Naive B cell (primary cell): ENCODE results near the gene PAK1. TPM values are rescaled to one million over a fixed set of nuclear protein-coding genes. Genes with fewer than 3 reads are reported as not detected.
A peak's percentile ranks its signal among the peaks of the same experiment; 100 is the strongest.

ENCODE experiments used
- ATAC-seq, 2 donors: fragments of 150-1000 bp; cut with Tn5 transposase; 2 replicates each; pipeline ENCODE4 v1.10.0; 2021; ENCODE audit warnings: low read depth in 2 of 2, mild to moderate bottlenecking in 2 of 2, moderate library complexity in 2 of 2
- DNase-seq: peaks from one replicate; pipeline ENCODE4 v3.0.0; 2022
- H3K27ac Mint-ChIP-seq, 6 donors: one replicate each; pipeline ENCODE4 v1.8.0; 2020 to 2022; ENCODE audit warnings: mild to moderate bottlenecking in 6 of 6, mixed read lengths in 6 of 6, moderate library complexity in 5 of 6, inconsistent platforms in 2 of 6
- H3K27me3 Mint-ChIP-seq, 3 donors: one replicate each; pipeline ENCODE4 v1.8.0; 2021 to 2022; ENCODE audit warnings: mixed read lengths in 3 of 3, mild to moderate bottlenecking in 1 of 3
- H3K36me3 Mint-ChIP-seq, 2 donors: one replicate each; pipeline ENCODE4 v1.8.0; 2020 to 2022; ENCODE audit warnings: mixed read lengths in 2 of 2, inconsistent platforms in 1 of 2, mild to moderate bottlenecking in 1 of 2
- H3K4me1 Mint-ChIP-seq, 3 donors: one replicate each; pipeline ENCODE4 v1.8.0; 2020 to 2022; ENCODE audit warnings: mixed read lengths in 3 of 3, inconsistent platforms in 1 of 3, mild to moderate bottlenecking in 1 of 3, moderate library complexity in 1 of 3
- H3K4me3 Mint-ChIP-seq, 8 donors: one replicate each; pipeline ENCODE4 v1.8.0; 2020 to 2022; ENCODE audit warnings: mild to moderate bottlenecking in 8 of 8, mixed read lengths in 8 of 8, moderate library complexity in 8 of 8, inconsistent platforms in 2 of 8
- H3K9me3 Mint-ChIP-seq, 7 donors: one replicate each; pipeline ENCODE4 v1.8.0; 2020 to 2022; ENCODE audit warnings: mixed read lengths in 7 of 7, mild to moderate bottlenecking in 5 of 7, inconsistent platforms in 2 of 7, moderate library complexity in 1 of 7
- polyA plus RNA-seq, 6 donors: library from polyadenylated mRNA; unstranded; fragments of 300-500 nt; fragmentation: Illumina TruSeq; gene quantifications; one replicate each; pipeline ENCODE4 v1.2.3, GENCODE V29; 2021; ENCODE audit warnings: low read depth in 6 of 6

PAK1 gene
- polyA plus RNA-seq, 6 donors from 2014 or later: 7.4 to 11.9 (median 10.7) TPM

- H3K4me3 Mint-ChIP-seq: no peak overlapping the region
- no peak for ATAC-seq
These were observed 31.4 kb downstream of the PAK1 start for GRCh38 chr11:77442394-77443053.

GRCh38 chr11:77441426-77441825 lies 32.5 kb downstream of the PAK1 start:
- Mint-ChIP-seq H3K36me3 (no peaks in the 10 kb centered on the region), H3K9me3 (no peaks in the 10 kb centered on the region), H3K4me1 (peaks cover 10 to 19% (median 11%) of the 10 kb centered on the region in 3 donors), H3K27me3 (no peaks in the 10 kb centered on the region), H3K4me3 (no peak overlapping the region), H3K27ac (no peak overlapping the region)
- DNase-seq (no peak), ATAC-seq (no peak)

More at GRCh38 chr11:77442394-77443053, 31.4 kb downstream of the PAK1 start:
- no peak for DNase-seq
- Mint-ChIP-seq H3K27ac (no peak overlapping the region), H3K4me1 (peaks cover 10 to 14% (median 11%) of the 10 kb centered on the region in 3 donors), H3K27me3 (no peaks in the 10 kb centered on the region), H3K9me3 (no peaks in the 10 kb centered on the region), H3K36me3 (no peaks in the 10 kb centered on the region)

- Mint-ChIP-seq H3K4me1 (peaks cover 8 to 22% (median 13%) of the 10 kb centered on the region in 3 donors), H3K9me3 (no peaks in the 10 kb centered on the region), H3K27me3 (no peaks in the 10 kb centered on the region), H3K4me3 (no peak overlapping the region), H3K27ac (no peak overlapping the region), H3K36me3 (no peaks in the 10 kb centered on the region)
- ATAC-seq (no peak), DNase-seq (no peak)
These were observed 33.2 kb downstream of the PAK1 start for GRCh38 chr11:77440678-77441077.

GRCh38 chr11:77438487-77438886 lies 35.4 kb downstream of the PAK1 start:
- H3K9me3 Mint-ChIP-seq: no peaks in the 10 kb centered on the region
- H3K4me3 Mint-ChIP-seq: no peak overlapping the region
- no peak for ATAC-seq
- peaks cover 0 to 11% (median 6%) of the 10 kb centered on the region in 3 donors for H3K4me1 Mint-ChIP-seq
- DNase-seq: no peak
- no peaks in the 10 kb centered on the region for H3K27me3 Mint-ChIP-seq
- no peak overlapping the region for H3K27ac Mint-ChIP-seq
- H3K36me3 Mint-ChIP-seq: no peaks in the 10 kb centered on the region

- Mint-ChIP-seq H3K9me3 (no peaks in the 10 kb centered on the region), H3K4me3 (no peak overlapping the region), H3K4me1 (peaks cover 0 to 14% (median 7%) of the 10 kb centered on the region in 3 donors), H3K27me3 (no peaks in the 10 kb centered on the region), H3K36me3 (no peaks in the 10 kb centered on the region), H3K27ac (no peak overlapping the region)
- ATAC-seq (no peak), DNase-seq (no peak)
These were observed 36.9 kb downstream of the PAK1 start for GRCh38 chr11:77436969-77437368.

- peaks cover 0 to 17% (median 7%) of the 10 kb centered on the region in 3 donors for H3K4me1 Mint-ChIP-seq
- no peak for DNase-seq
- H3K36me3 Mint-ChIP-seq: no peaks in the 10 kb centered on the region
- H3K27ac Mint-ChIP-seq: peak overlapping the region in 1 of 6 donors; percentile 23
- no peak overlapping the region for H3K4me3 Mint-ChIP-seq
- no peak for ATAC-seq
- H3K9me3 Mint-ChIP-seq: no peaks in the 10 kb centered on the region
- H3K27me3 Mint-ChIP-seq: no peaks in the 10 kb centered on the region
These were observed 37.4 kb downstream of the PAK1 start for GRCh38 chr11:77436506-77436905.

- DNase-seq: no peak
- H3K27me3 Mint-ChIP-seq: no peaks in the 10 kb centered on the region
- H3K9me3 Mint-ChIP-seq: no peaks in the 10 kb centered on the region
- peaks cover 0 to 17% (median 7%) of the 10 kb centered on the region in 3 donors for H3K4me1 Mint-ChIP-seq
- no peaks in the 10 kb centered on the region for H3K36me3 Mint-ChIP-seq
- H3K27ac Mint-ChIP-seq: peak overlapping the region in 2 of 6 donors; percentile 8 to 66
- no peak for ATAC-seq
- no peak overlapping the region for H3K4me3 Mint-ChIP-seq
These were observed 37.9 kb downstream of the PAK1 start for GRCh38 chr11:77435972-77436371.

GRCh38 chr11:77431813-77432212 lies 42.1 kb downstream of the PAK1 start:
- ATAC-seq: no peak
- H3K9me3 Mint-ChIP-seq: no peaks in the 10 kb centered on the region
- H3K27me3 Mint-ChIP-seq: peaks cover 0 to 10% (median 0%) of the 10 kb centered on the region in 3 donors

GRCh38 chr11:77428598-77428997 lies 45.3 kb downstream of the PAK1 start:
- peaks cover 0 to 10% (median 0%) of the 10 kb centered on the region in 3 donors for H3K27me3 Mint-ChIP-seq
- peaks cover 0 to 5% (median 2%) of the 10 kb centered on the region in 3 donors for H3K4me1 Mint-ChIP-seq
- ATAC-seq: no peak
- H3K36me3 Mint-ChIP-seq: no peaks in the 10 kb centered on the region
- no peak overlapping the region for H3K4me3 Mint-ChIP-seq
- no peaks in the 10 kb centered on the region for H3K9me3 Mint-ChIP-seq
- no peak for DNase-seq
- H3K27ac Mint-ChIP-seq: peak overlapping the region in 2 of 6 donors; percentile 83 to 86

More at GRCh38 chr11:77431813-77432212, 42.1 kb downstream of the PAK1 start:
- H3K4me1 Mint-ChIP-seq: peaks cover 0 to 15% (median 7%) of the 10 kb centered on the region in 3 donors
- no peak overlapping the region for H3K4me3 Mint-ChIP-seq
- no peak for DNase-seq
- no peaks in the 10 kb centered on the region for H3K36me3 Mint-ChIP-seq
- H3K27ac Mint-ChIP-seq: peak overlapping the region in 1 of 6 donors; percentile 24

GRCh38 chr11:77425346-77425745 lies 48.5 kb downstream of the PAK1 start:
- Mint-ChIP-seq H3K4me1 (no peaks in the 10 kb centered on the region), H3K36me3 (no peaks in the 10 kb centered on the region), H3K27ac (no peak overlapping the region), H3K4me3 (no peak overlapping the region), H3K9me3 (no peaks in the 10 kb centered on the region), H3K27me3 (peaks cover 0 to 10% (median 0%) of the 10 kb centered on the region in 3 donors)
- DNase-seq (no peak), ATAC-seq (no peak)

- H3K27ac Mint-ChIP-seq: no peak overlapping the region
- ATAC-seq: no peak
- peaks cover 0 to 10% (median 0%) of the 10 kb centered on the region in 3 donors for H3K27me3 Mint-ChIP-seq
- DNase-seq: no peak
- H3K36me3 Mint-ChIP-seq: no peaks in the 10 kb centered on the region
- no peaks in the 10 kb centered on the region for H3K4me1 Mint-ChIP-seq
- H3K9me3 Mint-ChIP-seq: no peaks in the 10 kb centered on the region
- H3K4me3 Mint-ChIP-seq: no peak overlapping the region
These were observed 49.2 kb downstream of the PAK1 start for GRCh38 chr11:77424644-77425043.

GRCh38 chr11:77423624-77424023 lies 50.3 kb downstream of the PAK1 start:
- H3K27me3 Mint-ChIP-seq: peaks cover 0 to 10% (median 0%) of the 10 kb centered on the region in 3 donors
- no peaks in the 10 kb centered on the region for H3K36me3 Mint-ChIP-seq
- H3K4me3 Mint-ChIP-seq: no peak overlapping the region
- ATAC-seq (no peak), DNase-seq (no peak)
- no peaks in the 10 kb centered on the region for H3K9me3 Mint-ChIP-seq
- no peak overlapping the region for H3K27ac Mint-ChIP-seq
- peaks cover 0 to 1% (median 0%) of the 10 kb centered on the region in 3 donors for H3K4me1 Mint-ChIP-seq

GRCh38 chr11:77422687-77423086 lies 51.2 kb downstream of the PAK1 start:
- H3K27me3 Mint-ChIP-seq: peaks cover 0 to under 1% (median 0%) of the 10 kb centered on the region in 3 donors
- H3K4me3 Mint-ChIP-seq: no peak overlapping the region
- ATAC-seq (no peak), DNase-seq (no peak)
- no peak overlapping the region for H3K27ac Mint-ChIP-seq
- peaks cover 0 to 5% (median 0%) of the 10 kb centered on the region in 3 donors for H3K4me1 Mint-ChIP-seq
- no peaks in the 10 kb centered on the region for H3K9me3 Mint-ChIP-seq
- no peaks in the 10 kb centered on the region for H3K36me3 Mint-ChIP-seq

- DNase-seq: no peak
- no peaks in the 10 kb centered on the region for H3K9me3 Mint-ChIP-seq
- peaks cover 0 to 5% (median 0%) of the 10 kb centered on the region in 3 donors for H3K4me1 Mint-ChIP-seq
- no peak for ATAC-seq
- H3K36me3 Mint-ChIP-seq: no peaks in the 10 kb centered on the region
- no peak overlapping the region for H3K27ac Mint-ChIP-seq
- no peaks in the 10 kb centered on the region for H3K27me3 Mint-ChIP-seq
- H3K4me3 Mint-ChIP-seq: no peak overlapping the region
These were observed 52.7 kb downstream of the PAK1 start for GRCh38 chr11:77421041-77421723.
